GM20431 (cell line): ENCODE data around the gene RASA1.
"Not testable (repeated sequence)": the region's sequence is repeated elsewhere in the genome, so short reads cannot be mapped to it uniquely, and the experiment has no call there.

Experiments used
- in situ Hi-C: fragments of 300-500 bp; cut with MseI, MboI; formaldehyde crosslinking; loops from one replicate; pipeline ENCODE4 v1.15.0; 2020; ENCODE audit warnings: low sequenced_read_pairs; ENCODE audit not compliant: unreplicated experiment

RASA1 gene

DNA sequence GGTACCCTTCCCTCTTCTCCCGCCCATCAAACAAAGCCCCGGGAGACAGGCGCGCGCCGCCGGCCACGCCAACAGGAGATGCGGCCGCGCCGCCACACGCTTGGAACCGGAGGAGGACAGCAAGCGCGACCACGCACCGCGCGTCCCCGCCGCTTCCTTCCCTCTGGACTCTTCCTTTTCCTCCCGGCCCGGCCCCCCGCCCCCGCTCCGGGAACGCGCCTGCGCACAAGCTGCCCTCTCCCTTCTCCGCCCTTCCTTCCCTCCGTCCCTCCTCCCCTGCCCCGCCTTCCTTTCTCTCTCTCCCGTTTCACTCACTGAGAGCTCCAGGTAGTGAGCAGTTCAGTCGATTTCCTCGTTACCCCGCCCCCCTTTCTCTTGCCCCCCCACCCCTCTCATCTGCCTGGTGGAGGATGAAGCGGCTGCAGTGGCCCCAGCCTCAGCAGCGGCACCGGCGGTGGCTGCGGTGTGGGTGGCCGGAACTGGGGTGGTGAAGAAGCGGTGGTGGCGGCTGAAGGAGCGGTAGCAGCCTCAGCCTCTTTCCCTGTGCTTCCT is at the start of gene RASA1:
TSS of gene RASA1 (plus strand) at position 310 of the 552 bp plus-strand sequence. CDS start 569 bp downstream, outside the sequence.
- in situ Hi-C loops, result no loop called here

DNA sequence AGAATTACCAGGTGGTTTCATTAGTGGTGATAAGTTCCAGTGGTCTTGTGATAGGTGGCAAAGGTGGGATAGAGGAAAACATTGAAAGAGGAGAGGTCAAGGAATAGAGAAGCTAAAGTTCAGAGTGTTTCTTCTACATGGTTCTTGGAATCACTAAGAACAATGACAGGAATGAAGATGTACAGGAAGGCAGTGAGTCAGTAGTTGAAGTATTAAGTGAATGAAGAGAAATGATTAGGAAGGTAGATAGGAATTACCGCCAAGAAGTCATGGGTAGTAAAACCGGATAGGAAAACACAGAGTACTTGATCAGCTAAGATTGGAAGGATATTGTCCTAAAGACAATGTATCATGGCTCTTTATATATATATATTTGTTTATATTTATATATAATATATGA is 37.9 kb upstream of the RASA1 start:
- in situ Hi-C loops, result no loop called here

GRCh38 chr5:87231037-87231808 is 36.5 kb upstream of the RASA1 start:
- in situ Hi-C loops, result no loop called here

GRCh38 chr5:87233143-87233542 is 34.5 kb upstream of the RASA1 start:
- in situ Hi-C loops, result no loop called here

- in situ Hi-C loops, result no loop called here
Measured at GRCh38 chr5:87241555-87241954, 26.1 kb upstream of the RASA1 start.

DNA sequence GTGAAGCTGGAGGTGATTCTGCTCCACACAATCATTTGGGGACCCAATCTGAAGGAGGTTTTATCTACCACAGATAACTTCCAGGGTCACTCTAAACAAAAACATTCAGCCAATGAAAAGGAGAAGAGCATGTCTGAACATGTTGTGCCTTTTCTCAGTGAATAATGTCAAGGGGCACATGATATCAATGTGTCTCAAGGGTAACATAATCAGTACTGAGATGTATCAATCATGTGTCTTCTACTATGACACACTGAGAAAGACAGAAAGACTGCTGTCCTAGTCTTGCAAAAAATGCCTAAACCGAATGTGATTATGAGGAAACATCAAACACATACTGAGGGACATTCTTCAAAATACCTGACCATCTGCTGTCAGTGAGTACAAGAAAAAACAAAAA is 25.4 kb upstream of the RASA1 start:
- in situ Hi-C loops, result no loop called here

- in situ Hi-C loops, result no loop called here
Measured at GRCh38 chr5:87243161-87243844, 24.4 kb upstream of the RASA1 start.

DNA sequence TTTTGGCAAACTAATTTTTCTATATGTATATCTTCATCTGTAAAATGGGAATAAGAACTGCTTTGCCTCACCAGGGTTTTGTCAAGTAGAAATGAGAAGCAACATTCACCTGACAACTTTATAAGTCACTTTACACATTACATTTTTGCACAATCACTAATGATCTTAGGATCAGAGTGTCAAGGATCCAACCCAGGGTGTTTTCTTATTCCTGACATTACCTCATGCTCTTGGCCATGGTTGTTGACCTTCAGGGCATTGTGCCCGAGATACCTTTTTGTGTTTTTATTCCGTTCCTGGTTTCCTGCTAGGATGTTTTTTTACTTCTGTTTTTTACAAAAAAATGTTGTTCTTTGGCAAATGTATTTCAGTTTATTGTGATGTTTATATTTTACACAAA is 22.2 kb upstream of the RASA1 start:
- in situ Hi-C loops, result no loop called here

DNA sequence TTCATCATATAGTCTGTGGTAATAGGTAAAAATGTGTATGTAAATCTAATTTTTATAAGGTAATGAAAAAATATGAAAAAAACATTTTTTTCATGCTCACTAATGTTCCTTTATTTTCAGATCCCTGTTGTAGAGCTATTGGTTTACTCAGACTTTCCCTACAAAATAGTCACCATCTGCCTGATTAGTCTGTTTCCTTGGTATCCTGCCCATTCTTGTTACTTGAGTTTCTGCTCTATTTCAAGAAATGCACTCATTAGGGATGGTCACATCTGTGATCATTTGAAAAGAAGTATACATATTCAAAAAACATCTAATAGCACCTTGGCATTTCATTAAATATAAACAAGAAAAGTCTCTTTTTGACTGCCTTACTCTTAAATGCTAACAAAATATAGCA is 21.6 kb upstream of the RASA1 start:
- in situ Hi-C loops, result no loop called here

DNA sequence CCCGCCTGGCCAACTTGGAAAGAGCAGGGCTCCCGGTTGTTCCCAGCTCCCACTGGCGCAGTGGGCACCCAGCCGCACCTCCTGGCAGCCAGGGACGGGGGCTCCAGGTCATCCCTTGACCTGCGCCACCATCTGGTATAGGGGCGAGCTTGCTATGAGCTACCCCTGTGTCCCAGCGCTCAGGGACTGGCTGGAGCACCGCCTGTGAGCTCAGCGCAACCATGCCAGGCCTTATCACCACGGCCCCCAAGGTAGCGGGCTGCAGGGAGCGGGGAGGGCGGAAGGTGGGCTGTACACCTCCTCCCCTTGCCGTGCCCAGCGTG is 15.4 kb upstream of the RASA1 start:
- in situ Hi-C loops, result no loop called here

DNA sequence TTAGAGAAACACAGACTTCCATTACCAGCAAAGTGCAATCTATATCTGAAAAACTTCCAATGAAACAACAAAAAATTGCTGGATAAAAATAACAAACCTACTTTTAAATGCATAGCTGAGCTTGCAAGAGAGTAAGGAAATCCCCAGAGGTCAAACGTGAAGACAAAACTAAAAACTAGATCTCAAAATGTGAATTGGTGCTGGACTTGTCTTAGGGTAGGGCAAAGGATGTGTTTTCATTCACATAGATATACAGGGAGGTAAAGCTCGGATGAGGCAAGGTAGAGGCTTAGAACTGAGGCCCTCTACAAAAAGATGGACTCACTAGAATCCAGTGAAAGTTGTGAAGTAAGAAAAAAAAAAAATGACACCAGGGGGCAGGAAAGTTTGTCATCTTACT is 13.6 kb upstream of the RASA1 start:
- in situ Hi-C loops, result no loop called here

DNA sequence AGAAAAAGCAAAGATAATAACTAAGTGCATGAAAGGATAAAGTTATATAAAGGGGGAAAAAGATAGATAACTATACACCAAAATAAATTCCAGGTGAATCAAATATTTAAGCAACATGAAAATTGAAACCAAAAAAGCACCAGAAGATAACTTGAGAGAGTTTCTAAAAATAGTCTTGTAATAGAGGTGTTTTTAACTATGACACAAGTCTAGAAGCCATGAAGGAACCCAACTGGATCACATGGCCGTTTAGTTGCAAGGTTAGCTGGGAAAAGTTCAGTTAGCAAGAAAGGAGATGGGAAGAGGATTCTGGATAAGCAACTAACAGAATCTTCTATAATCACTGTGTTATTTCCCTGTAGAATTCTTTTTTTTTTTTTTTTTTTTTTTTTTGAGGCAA is 9.2 kb upstream of the RASA1 start:
- in situ Hi-C loops, result no loop called here

- in situ Hi-C loops, result no loop called here
Measured at GRCh38 chr5:87260604-87261192, 7.0 kb upstream of the RASA1 start.

- in situ Hi-C loops, result no loop called here
Measured at GRCh38 chr5:87263498-87263897, 4.2 kb upstream of the RASA1 start.

GRCh38 chr5:87266914-87267573 is 639 bp upstream of the RASA1 start:
- in situ Hi-C loops, result no loop called here

DNA sequence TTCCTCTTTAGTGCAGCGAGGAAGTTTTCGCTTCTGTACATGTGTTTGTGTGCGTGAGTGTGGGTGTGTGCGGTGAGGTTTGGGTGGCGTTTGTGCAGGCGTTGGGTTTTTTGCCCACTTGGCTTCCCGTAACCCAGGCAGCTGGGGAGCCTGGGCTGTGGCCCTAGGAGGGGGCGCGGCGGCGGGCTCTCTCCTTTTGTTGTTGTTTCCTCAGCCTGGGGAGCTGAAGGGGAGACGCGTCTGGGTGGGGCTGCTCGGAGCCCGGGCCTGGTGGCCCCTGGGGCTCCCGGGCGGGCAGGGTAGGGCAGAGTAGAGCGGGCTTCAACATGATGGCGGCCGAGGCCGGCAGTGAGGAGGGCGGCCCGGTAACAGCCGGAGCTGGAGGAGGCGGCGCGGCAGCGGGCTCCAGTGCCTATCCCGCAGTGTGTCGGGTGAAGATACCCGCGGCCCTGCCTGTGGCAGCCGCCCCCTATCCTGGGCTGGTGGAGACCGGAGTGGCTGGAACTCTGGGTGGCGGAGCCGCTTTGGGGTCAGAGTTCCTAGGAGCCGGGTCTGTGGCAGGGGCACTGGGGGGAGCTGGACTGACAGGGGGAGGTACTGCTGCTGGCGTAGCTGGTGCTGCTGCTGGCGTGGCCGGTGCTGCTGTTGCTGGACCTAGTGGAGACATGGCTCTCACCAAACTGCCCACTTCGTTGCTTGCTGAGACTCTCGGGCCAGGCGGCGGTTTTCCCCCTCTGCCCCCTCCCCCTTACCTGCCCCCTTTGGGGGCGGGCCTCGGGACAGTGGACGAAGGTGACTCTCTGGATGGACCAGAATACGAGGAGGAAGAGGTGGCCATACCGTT is 665 bp downstream of the RASA1 start:
- in situ Hi-C loops, result no loop called here

DNA sequence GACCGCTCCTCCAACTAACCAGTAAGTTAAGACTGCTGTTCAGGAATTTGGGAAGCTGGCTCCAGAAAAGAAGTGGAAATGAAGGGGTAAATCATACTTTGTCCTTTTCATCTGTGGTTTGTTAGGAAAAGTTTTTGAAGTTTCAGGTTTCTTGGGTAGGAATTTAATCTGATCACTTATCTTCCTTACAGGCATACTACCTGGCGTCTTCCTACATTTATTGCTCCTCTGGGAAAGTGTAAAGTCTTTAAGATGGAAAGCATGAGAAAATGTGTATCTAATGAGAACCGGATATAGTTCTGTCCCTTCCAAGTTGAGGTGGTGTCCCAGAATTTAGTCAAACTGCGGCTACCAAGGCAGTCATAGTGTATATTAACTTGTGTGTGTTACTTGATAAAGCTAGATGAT is 1.3 kb downstream of the RASA1 start:
- in situ Hi-C loops, result no loop called here

- in situ Hi-C loops, result not testable (repeated sequence)
Measured at GRCh38 chr5:87270888-87271287, 3.2 kb downstream of the RASA1 start.

DNA sequence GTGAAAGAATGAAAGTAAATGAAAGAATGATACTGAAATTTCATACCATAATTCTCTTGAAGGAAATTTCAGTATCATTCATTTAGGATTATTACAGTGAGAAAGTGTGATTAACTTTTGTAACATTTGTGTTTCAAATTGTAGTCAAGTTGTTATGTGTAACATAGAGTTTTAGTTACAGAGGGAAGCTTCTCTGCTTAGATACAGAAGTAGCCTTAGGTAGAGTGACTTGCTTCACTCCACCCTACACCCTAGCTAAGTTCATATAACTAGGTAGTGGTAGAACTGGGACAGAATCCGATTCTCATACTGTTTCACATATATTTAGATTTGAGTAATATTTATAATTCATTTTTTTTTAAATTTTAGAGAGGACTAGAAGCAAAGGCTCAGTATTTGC is 9.0 kb downstream of the RASA1 start:
- in situ Hi-C loops, result no loop called here
